Spleen (tissue), 11 donors: ENCODE data around the gene MIB1. TPM values are rescaled to one million over a fixed set of nuclear protein-coding genes. Genes with fewer than 3 reads are reported as not detected.

ENCODE experiments used
- DNase-seq: peaks from one replicate; pipeline ENCODE4 v3.0.0-alpha.2; 2020
- H3K27ac ChIP-seq, 8 donors: fragments of 200-600 bp; sonication (generic) in 7 of 8; 1 replicate in 4 of 8; 2 replicates in 4 of 8; pipeline versions ENCODE4 v1.5.0 to v1.8.0; 2016 to 2021; ENCODE audit warnings: inconsistent platforms in 4 of 8, mild to moderate bottlenecking in 4 of 8, moderate library complexity in 1 of 8
- H3K27me3 ChIP-seq, 7 donors: fragments of 200-600 bp; sonication (generic) in 6 of 7; replicated peaks in 1 of 7; 1 replicate in 4 of 7; 2 replicates in 3 of 7; pipeline versions ENCODE4 v1.5.0 to v1.8.0; 2016 to 2021; ENCODE audit warnings: inconsistent platforms in 3 of 7, mild to moderate bottlenecking in 1 of 7
- H3K36me3 ChIP-seq, 6 donors: fragments of 200-600 bp; sonication (generic) in 5 of 6; 1 replicate in 4 of 6; 2 replicates in 2 of 6; pipeline versions ENCODE4 v1.5.0 to v1.8.0; 2016 to 2021; ENCODE audit warnings: inconsistent platforms in 2 of 6
- H3K4me1 ChIP-seq, 6 donors: fragments of 200-600 bp; sonication (generic) in 5 of 6; 1 replicate in 3 of 6; 2 replicates in 3 of 6; pipeline versions ENCODE4 v1.5.0 to v1.8.0; 2016 to 2021; ENCODE audit warnings: inconsistent platforms in 3 of 6
- H3K4me3 ChIP-seq, 8 donors: fragments of 200-600 bp; sonication (generic) in 7 of 8; 1 replicate in 4 of 8; 2 replicates in 4 of 8; pipeline versions ENCODE4 v1.5.0 to v1.8.0; 2016 to 2021; ENCODE audit warnings: inconsistent platforms in 4 of 8, mild to moderate bottlenecking in 4 of 8, moderate library complexity in 2 of 8
- H3K9me3 ChIP-seq, 8 donors: fragments of 200-600 bp; sonication (generic) in 7 of 8; 1 replicate in 4 of 8; 2 replicates in 4 of 8; pipeline versions ENCODE4 v1.5.0 to v1.8.0; 2016 to 2021; ENCODE audit warnings: inconsistent platforms in 4 of 8
- POLR2A ChIP-seq, 3 donors: fragments of 450-650 bp; IDR thresholded peaks; one replicate each; pipeline ENCODE4 v1.5.1; 2017; ENCODE audit warnings: antibody characterized with exemption in 3 of 3, mild to moderate bottlenecking in 1 of 3
- POLR2AphosphoS5 ChIP-seq, 3 donors: sonication (generic); formaldehyde crosslinking; IDR thresholded peaks; one replicate each; pipeline ENCODE4 v1.5.1; 2017; ENCODE audit warnings: antibody characterized with exemption in 3 of 3
- WGBS, 5 donors: extraction: QIAGEN DNeasy Blood & Tissue Kit in 3 of 5; methylation state at CpG; one replicate each; pipeline versions ENCODE4 v1.1.5 to v1.1.7; 2013 to 2018; 5-methylcytosine and 5-hydroxymethylcytosine counted together
- intact Hi-C: fragments of 100-400 bp; cut with DNase I; formaldehyde crosslinking; loops from one replicate; pipeline ENCODE4 v1.15.0; 2023; ENCODE audit warnings: low total_unique reads
- polyA plus RNA-seq, 3 donors: library from polyadenylated mRNA; stranded (reverse); fragments of 200-250 nt; gene quantifications; one replicate each; pipeline ENCODE4 v1.2.1, GENCODE V29; 2013
- total RNA-seq, 7 donors: library from RNA; depleted of rRNA in 3 of 7; stranded (reverse); fragments of >200 nt in 3 of 7; fragmentation: NEBNext Ultra II Directional in 4 of 7; extraction: Animal tissue kit (Norgen Biotek cat#: 25700) in 4 of 7; gene quantifications; one replicate each; pipeline versions ENCODE4 v1.1.0 to v1.2.1, GENCODE V29; 2016 to 2021
- TF ChIP-seq, protein P1 (sequence below), 11 experiments: fragments of 200-600 bp in 7 of 11; fragments of 450-650 bp in 4 of 11; sonication (generic) in 4 of 11; IDR thresholded peaks in 8 of 11; conservative IDR thresholded peaks in 3 of 11; 1 replicate in 7 of 11; 2 replicates in 4 of 11; pipeline versions ENCODE4 v1.4.0 to v1.8.0; 2016 to 2021; ENCODE audit warnings: antibody characterized with exemption in 11 of 11, inconsistent platforms in 4 of 11, mild to moderate bottlenecking in 1 of 11
- donor health status: healthy with polysubstance abuse.
- donor health status: DM: no; HTN: no; CAD: no; lungs with moderate emphysema.
- donor health status: DM: no; HTN: no; CAD: no.
- donor health status: Bipolar disorder and iron deficiency.
- donor health status: healthy.
- donor health status: DM: no; HTN: no; CAD: no.
- donor health status: DM: yes; HTN: yes; CAD: no.

Gene MIB1
- total and polyA plus RNA-seq, 10 donors = 2.7 to 33.3 (median 27.3) TPM

DNA sequence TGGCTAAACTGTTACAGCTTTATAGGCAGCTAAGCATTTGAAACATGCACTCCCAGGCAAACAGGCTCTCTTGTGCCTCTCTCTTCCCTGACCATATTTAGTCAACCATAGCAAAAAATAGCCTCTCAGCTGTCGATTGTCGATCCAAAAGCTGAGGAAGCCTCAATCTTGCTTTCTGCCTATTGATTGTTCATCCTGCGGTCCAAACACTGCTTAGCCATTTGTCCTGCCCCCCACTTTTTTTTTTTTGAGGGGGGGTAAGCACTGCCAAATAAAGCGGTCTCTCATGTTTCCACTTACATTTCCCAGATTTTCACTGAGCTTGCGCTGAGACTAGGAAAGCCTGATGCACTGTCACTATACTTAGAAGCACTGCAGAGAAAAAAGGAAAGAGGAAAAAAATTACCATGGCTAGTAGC is 90.8 kb downstream of the MIB1 start:
- intact Hi-C loops = no loop called here
- Histone ChIP-seq H3K4me1 (no peaks in the 10 kb centered on the region), H3K36me3 (peaks cover 0 to 5% (median 0%) of the 10 kb centered on the region in 6 donors), H3K9me3 (no peaks in the 10 kb centered on the region), H3K4me3 (no peak overlapping the region), H3K27ac (peak overlapping the region in 1 of 8 donors; percentile 22), H3K27me3 (no peaks in the 10 kb centered on the region)
- TF ChIP-seq, protein P1, sequence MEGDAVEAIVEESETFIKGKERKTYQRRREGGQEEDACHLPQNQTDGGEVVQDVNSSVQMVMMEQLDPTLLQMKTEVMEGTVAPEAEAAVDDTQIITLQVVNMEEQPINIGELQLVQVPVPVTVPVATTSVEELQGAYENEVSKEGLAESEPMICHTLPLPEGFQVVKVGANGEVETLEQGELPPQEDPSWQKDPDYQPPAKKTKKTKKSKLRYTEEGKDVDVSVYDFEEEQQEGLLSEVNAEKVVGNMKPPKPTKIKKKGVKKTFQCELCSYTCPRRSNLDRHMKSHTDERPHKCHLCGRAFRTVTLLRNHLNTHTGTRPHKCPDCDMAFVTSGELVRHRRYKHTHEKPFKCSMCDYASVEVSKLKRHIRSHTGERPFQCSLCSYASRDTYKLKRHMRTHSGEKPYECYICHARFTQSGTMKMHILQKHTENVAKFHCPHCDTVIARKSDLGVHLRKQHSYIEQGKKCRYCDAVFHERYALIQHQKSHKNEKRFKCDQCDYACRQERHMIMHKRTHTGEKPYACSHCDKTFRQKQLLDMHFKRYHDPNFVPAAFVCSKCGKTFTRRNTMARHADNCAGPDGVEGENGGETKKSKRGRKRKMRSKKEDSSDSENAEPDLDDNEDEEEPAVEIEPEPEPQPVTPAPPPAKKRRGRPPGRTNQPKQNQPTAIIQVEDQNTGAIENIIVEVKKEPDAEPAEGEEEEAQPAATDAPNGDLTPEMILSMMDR (IDR thresholded peaks at IDR 0.05 in 8 of 11, conservative IDR thresholded peaks at IDR 0.05 in 3 of 11) = no peak
- no peak for TF ChIP-seq POLR2AphosphoS5 (IDR thresholded peaks at IDR 0.05)
- no peak for DNase-seq
- 87 to 93% (median 89%) methylated on average over 5 of the region's 5 CpGs for WGBS, 5 donors

GRCh38 chr18:21833604-21834298 is 93.2 kb downstream of the MIB1 start:
- Histone ChIP-seq H3K4me1 (no peaks in the 10 kb centered on the region), H3K36me3 (peaks cover 0 to 16% (median 3%) of the 10 kb centered on the region in 6 donors), H3K27ac (no peak overlapping the region), H3K27me3 (no peaks in the 10 kb centered on the region), H3K4me3 (no peak overlapping the region), H3K9me3 (no peaks in the 10 kb centered on the region)
- no peak for DNase-seq
- 74 to 89% (median 80%) methylated on average over 4 of the region's 4 CpGs for WGBS, 5 donors
- TF ChIP-seq, protein P1 (IDR thresholded peaks at IDR 0.05 in 8 of 11, conservative IDR thresholded peaks at IDR 0.05 in 3 of 11) = no peak
- TF ChIP-seq POLR2A (IDR thresholded peaks at IDR 0.05) (no peak), POLR2AphosphoS5 (IDR thresholded peaks at IDR 0.05) (no peak)
- intact Hi-C loops = no loop called here

DNA sequence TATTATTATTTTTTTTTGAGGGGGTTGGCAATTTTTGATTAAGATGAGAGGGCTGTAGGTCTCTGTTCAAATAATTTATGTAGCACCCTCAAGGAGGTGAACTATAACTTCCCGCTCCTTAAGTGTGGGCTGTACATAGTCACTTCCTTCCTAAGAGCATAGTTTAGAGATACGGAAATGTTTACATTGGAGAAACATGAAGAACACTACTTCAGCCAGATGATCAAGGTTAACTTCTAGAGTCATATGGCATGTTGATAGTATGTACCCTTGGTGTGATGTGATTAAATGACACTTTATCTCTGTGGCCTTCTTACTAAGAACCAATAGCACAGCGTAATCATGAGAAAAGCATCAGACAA is 93.7 kb downstream of the MIB1 start:
- intact Hi-C loops = no loop called here
- H3K27ac ChIP-seq = no peak overlapping the region
- no peaks in the 10 kb centered on the region for H3K4me1 ChIP-seq
- DNase-seq = no peak
- TF ChIP-seq, protein P1 (IDR thresholded peaks at IDR 0.05 in 8 of 11, conservative IDR thresholded peaks at IDR 0.05 in 3 of 11) = no peak
- H3K9me3 ChIP-seq = no peaks in the 10 kb centered on the region
- 83 to 91% (median 88%) methylated on average over 3 of the region's 3 CpGs for WGBS, 5 donors
- H3K27me3 ChIP-seq = no peaks in the 10 kb centered on the region
- H3K4me3 ChIP-seq = no peak overlapping the region
- H3K36me3 ChIP-seq = peaks cover 0 to 21% (median 5%) of the 10 kb centered on the region in 6 donors

- H3K36me3 ChIP-seq = peaks cover 0 to 80% (median 38%) of the 10 kb centered on the region in 6 donors
- H3K27me3 ChIP-seq = no peaks in the 10 kb centered on the region
- no peaks in the 10 kb centered on the region for H3K9me3 ChIP-seq
- H3K4me3 ChIP-seq = no peak overlapping the region
- H3K27ac ChIP-seq = no peak overlapping the region
- TF ChIP-seq, protein P1 (IDR thresholded peaks at IDR 0.05 in 8 of 11, conservative IDR thresholded peaks at IDR 0.05 in 3 of 11) = no peak
- TF ChIP-seq POLR2AphosphoS5 (IDR thresholded peaks at IDR 0.05) (no peak), POLR2A (IDR thresholded peaks at IDR 0.05) (no peak)
- no peak for DNase-seq
- 92 to 98% (median 95%) methylated on average over 1 of the region's 1 CpG for WGBS, 5 donors
- intact Hi-C loops = no loop called here
- no peaks in the 10 kb centered on the region for H3K4me1 ChIP-seq
Measured at GRCh38 chr18:21841570-21841969, 101.0 kb downstream of the MIB1 start.
